Thoracic aorta (tissue), 2 donors: ENCODE measurements around the gene JADE2. TPM values are rescaled to one million over a fixed set of nuclear protein-coding genes. Genes with fewer than 3 reads are reported as not detected.

Source experiments
- ATAC-seq: fragments of 150-250 bp; one replicate; pipeline ENCODE4 v1.8.0; 2017; ENCODE audit warnings: low read depth; ENCODE audit not compliant: insufficient number of reproducible peaks, low FRiP score
- DNase-seq: peaks from one replicate; pipeline ENCODE4 v3.0.0-alpha.2; 2020; ENCODE audit warnings: low spot score
- H3K27ac ChIP-seq, 2 donors: fragments of 200-600 bp; sonication (generic); 1 replicate in 1 of 2; 2 replicates in 1 of 2; pipeline ENCODE4 v1.5.1; 2016; ENCODE audit warnings: mild to moderate bottlenecking in 2 of 2, moderate library complexity in 2 of 2
- H3K27me3 ChIP-seq: fragments of 200-600 bp; sonication (generic); replicated peaks from 2 replicates; pipeline ENCODE4 v1.6.0; 2016; ENCODE audit warnings: mild to moderate bottlenecking; ENCODE audit not compliant: insufficient read depth
- H3K36me3 ChIP-seq: fragments of 200-600 bp; sonication (generic); one replicate; pipeline ENCODE4 v1.5.1; 2016
- H3K4me1 ChIP-seq, 2 donors: fragments of 200-600 bp; sonication (generic); 1 replicate in 1 of 2; 2 replicates in 1 of 2; pipeline versions ENCODE4 v1.5.1 to v1.6.0; 2016; ENCODE audit warnings: low read depth in 2 of 2, mild to moderate bottlenecking in 1 of 2; ENCODE audit not compliant: control insufficient read depth in 1 of 2
- H3K4me3 ChIP-seq: fragments of 200-600 bp; sonication (generic); 2 replicates; pipeline ENCODE4 v1.5.1; 2016; ENCODE audit warnings: mild to moderate bottlenecking
- H3K9me3 ChIP-seq: fragments of 200-600 bp; sonication (generic); 2 replicates; pipeline ENCODE4 v1.5.1; 2016
- total RNA-seq, 2 donors: library from RNA; depleted of rRNA; stranded (reverse); fragments of >200 nt; gene quantifications; one replicate each; pipeline versions ENCODE4 v1.1.0 to v1.2.3, GENCODE V29; 2016
- TF ChIP-seq, protein P1 (sequence below): fragments of 200-600 bp; sonication (generic); IDR thresholded peaks from one replicate; pipeline ENCODE4 v1.5.1; 2019; ENCODE audit warnings: antibody characterized with exemption

Gene JADE2
- total RNA-seq, 2 donors from 2014 or later = 54.0 to 81.3 TPM

DNA sequence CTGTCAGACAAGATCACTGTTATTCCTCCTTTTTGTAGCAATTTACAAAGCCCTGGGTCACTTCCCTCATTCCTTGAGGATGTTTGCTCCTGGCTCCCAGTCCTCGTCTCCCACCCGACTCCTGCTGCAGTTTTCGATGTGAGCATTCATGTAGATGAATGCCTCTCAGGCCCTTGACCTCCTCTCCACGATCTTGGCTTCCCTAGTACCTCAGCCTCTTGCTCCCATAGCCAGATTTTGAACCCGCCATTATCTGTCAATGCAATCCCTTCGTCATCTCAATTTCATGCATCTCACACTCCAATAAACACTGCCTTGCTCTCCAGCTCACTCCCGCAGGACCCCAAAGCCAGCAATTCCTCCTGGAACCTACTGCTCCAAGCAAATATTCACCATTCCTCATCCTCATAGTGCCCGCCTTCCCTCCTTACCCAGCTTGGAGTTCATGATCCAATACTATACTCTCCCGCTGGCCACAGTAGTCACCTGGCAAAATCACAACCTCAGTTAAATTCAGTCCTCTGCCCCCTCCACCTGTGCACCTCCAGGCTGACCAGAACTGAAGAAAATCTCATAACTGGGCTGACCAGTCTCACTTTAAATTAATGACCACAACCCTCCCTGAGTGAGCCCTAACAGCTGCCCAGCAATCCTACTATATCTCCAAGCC lies 35.1 kb upstream of the JADE2 start:
- Histone ChIP-seq H3K36me3 (no peaks in the 10 kb centered on the region), H3K27me3 (no peaks in the 10 kb centered on the region), H3K27ac (no peak overlapping the region), H3K4me3 (no peak overlapping the region), H3K4me1 (no peaks in the 10 kb centered on the region), H3K9me3 (no peaks in the 10 kb centered on the region)
- DNase-seq (no peak), ATAC-seq (no peak)
- TF ChIP-seq, protein P1, sequence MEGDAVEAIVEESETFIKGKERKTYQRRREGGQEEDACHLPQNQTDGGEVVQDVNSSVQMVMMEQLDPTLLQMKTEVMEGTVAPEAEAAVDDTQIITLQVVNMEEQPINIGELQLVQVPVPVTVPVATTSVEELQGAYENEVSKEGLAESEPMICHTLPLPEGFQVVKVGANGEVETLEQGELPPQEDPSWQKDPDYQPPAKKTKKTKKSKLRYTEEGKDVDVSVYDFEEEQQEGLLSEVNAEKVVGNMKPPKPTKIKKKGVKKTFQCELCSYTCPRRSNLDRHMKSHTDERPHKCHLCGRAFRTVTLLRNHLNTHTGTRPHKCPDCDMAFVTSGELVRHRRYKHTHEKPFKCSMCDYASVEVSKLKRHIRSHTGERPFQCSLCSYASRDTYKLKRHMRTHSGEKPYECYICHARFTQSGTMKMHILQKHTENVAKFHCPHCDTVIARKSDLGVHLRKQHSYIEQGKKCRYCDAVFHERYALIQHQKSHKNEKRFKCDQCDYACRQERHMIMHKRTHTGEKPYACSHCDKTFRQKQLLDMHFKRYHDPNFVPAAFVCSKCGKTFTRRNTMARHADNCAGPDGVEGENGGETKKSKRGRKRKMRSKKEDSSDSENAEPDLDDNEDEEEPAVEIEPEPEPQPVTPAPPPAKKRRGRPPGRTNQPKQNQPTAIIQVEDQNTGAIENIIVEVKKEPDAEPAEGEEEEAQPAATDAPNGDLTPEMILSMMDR = no peak

DNA sequence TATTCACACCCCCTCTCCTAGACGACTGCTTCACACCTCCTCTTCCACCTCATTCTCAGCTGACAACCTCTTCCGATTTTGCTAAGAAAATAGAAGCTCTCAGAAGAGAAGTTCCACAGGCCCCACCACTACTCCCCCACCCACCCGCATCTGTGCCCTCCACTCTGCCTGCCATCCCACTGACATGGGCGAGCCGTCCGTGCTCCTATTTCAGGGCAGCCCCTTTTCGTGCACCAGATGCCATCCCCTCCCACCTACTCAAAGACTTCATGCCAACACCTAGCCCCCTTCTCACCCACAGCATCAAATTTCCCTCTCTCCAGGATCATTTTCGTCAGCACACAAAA lies 34.6 kb upstream of the JADE2 start:
- Histone ChIP-seq H3K4me1 (no peaks in the 10 kb centered on the region), H3K4me3 (no peak overlapping the region), H3K9me3 (no peaks in the 10 kb centered on the region), H3K36me3 (no peaks in the 10 kb centered on the region), H3K27ac (no peak overlapping the region), H3K27me3 (no peaks in the 10 kb centered on the region)
- ATAC-seq (no peak), DNase-seq (no peak)
- TF ChIP-seq, protein P1 = no peak

DNA sequence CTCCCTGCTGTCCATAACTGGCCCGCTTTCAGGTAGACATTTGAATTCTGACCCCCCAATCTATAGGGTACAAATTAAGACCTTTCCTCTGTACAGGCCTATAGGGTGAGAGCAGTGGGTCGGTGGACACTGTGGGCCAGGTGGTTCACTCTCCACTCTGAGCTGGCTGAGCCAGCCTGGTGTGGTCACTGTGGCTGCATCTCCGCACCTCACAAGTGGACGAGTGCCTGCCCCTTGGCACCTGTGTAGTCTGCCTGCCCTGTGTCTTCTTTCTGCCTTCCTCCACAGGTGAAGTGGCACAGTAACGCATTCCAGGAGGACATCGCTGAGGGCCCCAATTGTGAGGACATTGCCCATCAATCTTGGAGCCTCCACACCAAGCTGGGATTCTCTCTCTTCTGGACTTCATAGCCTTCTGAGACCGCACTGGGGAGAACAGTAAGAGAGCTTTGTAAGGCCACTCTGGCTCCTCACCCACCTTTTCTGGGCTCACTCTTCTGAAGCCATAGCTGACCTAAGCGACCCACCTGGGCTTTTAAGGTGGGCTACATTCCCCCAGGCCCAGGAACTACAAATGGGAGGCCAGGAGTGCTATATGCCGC lies 33.5 kb upstream of the JADE2 start:
- no peak overlapping the region for H3K4me3 ChIP-seq
- H3K36me3 ChIP-seq = no peaks in the 10 kb centered on the region
- ATAC-seq = no peak
- no peaks in the 10 kb centered on the region for H3K4me1 ChIP-seq
- no peak for DNase-seq
- H3K27ac ChIP-seq = no peak overlapping the region
- TF ChIP-seq, protein P1 = no peak
- no peaks in the 10 kb centered on the region for H3K27me3 ChIP-seq
- no peaks in the 10 kb centered on the region for H3K9me3 ChIP-seq

DNA sequence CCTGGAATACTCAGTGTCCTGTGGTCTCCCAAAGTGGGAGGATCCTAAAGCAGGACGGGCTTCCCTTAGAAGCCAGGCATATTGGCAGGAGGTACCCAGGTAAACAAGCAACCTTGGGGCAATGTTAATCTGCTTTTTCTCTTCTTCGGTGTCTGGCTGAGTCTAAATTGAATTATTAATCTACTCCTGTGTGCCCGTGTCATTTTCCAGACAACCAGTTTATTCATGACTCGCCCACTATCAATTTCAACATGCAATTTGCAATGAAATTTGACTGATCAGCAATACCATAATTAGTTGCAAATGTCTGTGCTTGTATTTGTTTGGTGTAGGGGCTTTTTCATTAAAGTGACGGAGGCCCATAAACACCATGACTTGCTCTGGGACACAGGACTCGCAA lies 32.9 kb upstream of the JADE2 start:
- no peak for ATAC-seq
- Histone ChIP-seq H3K4me1 (no peaks in the 10 kb centered on the region), H3K9me3 (no peaks in the 10 kb centered on the region), H3K27me3 (no peaks in the 10 kb centered on the region), H3K4me3 (no peak overlapping the region), H3K36me3 (no peaks in the 10 kb centered on the region), H3K27ac (no peak overlapping the region)
- TF ChIP-seq, protein P1 = no peak
- no peak for DNase-seq

DNA sequence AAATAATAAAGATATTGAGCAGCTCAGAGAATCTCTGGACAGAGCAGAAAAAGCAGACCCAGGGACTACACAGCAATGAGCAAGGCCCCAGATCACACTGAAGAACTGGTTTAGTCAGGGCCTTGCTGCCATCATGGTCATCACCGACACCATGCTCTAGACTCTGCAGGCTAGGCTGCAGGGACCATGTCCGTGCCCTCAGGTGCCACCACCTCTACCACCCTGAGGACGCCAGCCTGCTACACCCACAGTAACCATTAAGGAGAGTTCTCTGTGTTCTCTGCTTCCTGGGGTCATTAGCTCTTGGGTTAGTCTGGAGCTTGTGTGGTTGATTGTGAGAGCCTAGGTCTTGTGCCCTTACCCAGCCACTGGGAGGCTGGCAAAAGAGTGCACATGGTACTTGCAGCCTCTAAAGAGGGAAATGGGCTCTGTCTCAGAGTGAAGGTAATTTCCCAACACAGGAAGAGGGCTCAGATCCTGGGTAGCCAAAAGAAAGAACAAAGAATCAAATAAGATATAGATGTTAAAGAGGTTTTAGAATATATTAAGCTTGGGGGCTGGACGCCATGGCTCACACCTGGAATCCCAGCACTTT lies 31.9 kb upstream of the JADE2 start:
- Histone ChIP-seq H3K27ac (no peak overlapping the region), H3K9me3 (no peaks in the 10 kb centered on the region), H3K27me3 (no peaks in the 10 kb centered on the region), H3K36me3 (no peaks in the 10 kb centered on the region), H3K4me1 (no peaks in the 10 kb centered on the region), H3K4me3 (no peak overlapping the region)
- DNase-seq (no peak), ATAC-seq (no peak)
- TF ChIP-seq, protein P1 = no peak
